GM19351 (cell line): ENCODE data around the gene ECHDC1.

Source experiments
- ATAC-seq: cut with Tn5 transposase; IDR thresholded peaks from one replicate; pipeline ENCODE4 v1.9.1; 2021; ENCODE audit warnings: mild to moderate bottlenecking, moderate library complexity; ENCODE audit not compliant: unreplicated experiment

The ECHDC1 gene

GRCh38 chr6:127290391-127291265, 52.8 kb downstream of the ECHDC1 start:
- peak; percentile 24 for ATAC-seq

- ATAC-seq = no peak
Measured at GRCh38 chr6:127289934-127290333, 53.5 kb downstream of the ECHDC1 start.

GRCh38 chr6:127288705-127289104, 54.7 kb downstream of the ECHDC1 start:
- ATAC-seq = no peak

- ATAC-seq = no peak
Measured at GRCh38 chr6:127282184-127282583, 61.2 kb downstream of the ECHDC1 start.

- ATAC-seq = peak; percentile 68
Measured at GRCh38 chr6:127279815-127280214, 63.6 kb downstream of the ECHDC1 start.

GRCh38 chr6:127277878-127278843, 65.2 kb downstream of the ECHDC1 start:
- ATAC-seq = no peak

- ATAC-seq = no peak
Measured at GRCh38 chr6:127276331-127276730, 67.1 kb downstream of the ECHDC1 start.

GRCh38 chr6:127273499-127273898, 69.9 kb downstream of the ECHDC1 start:
- no peak for ATAC-seq

- ATAC-seq = no peak
Measured at GRCh38 chr6:127272576-127272975, 70.8 kb downstream of the ECHDC1 start.

GRCh38 chr6:127267646-127268625, 75.5 kb downstream of the ECHDC1 start:
- ATAC-seq = peak; percentile 7

GRCh38 chr6:127266892-127267645, 76.3 kb downstream of the ECHDC1 start:
- ATAC-seq = peak; percentile 73

- peak; percentile 77 for ATAC-seq
Measured at GRCh38 chr6:127266178-127266891, 77.1 kb downstream of the ECHDC1 start, which contains the start of gene RNF146. TSS of gene RNF146 (plus strand) at chr6:127266864. CDS start at chr6:127280339, 13,475 bp downstream.

GRCh38 chr6:127263481-127263880, 79.9 kb downstream of the ECHDC1 start:
- no peak for ATAC-seq

- no peak for ATAC-seq
Measured at GRCh38 chr6:127262896-127263295, 80.5 kb downstream of the ECHDC1 start.

GRCh38 chr6:127255286-127255685, 88.1 kb downstream of the ECHDC1 start:
- ATAC-seq = no peak

GRCh38 chr6:127249621-127250020, 93.8 kb downstream of the ECHDC1 start:
- no peak for ATAC-seq

- ATAC-seq = no peak
Measured at GRCh38 chr6:127247114-127248096, 96.0 kb downstream of the ECHDC1 start.

- no peak for ATAC-seq
Measured at GRCh38 chr6:127243501-127243900, 99.9 kb downstream of the ECHDC1 start.
